Stomach (tissue), 9 donors: ENCODE data around the gene STK36. TPM values are rescaled to one million over a fixed set of nuclear protein-coding genes. Genes with fewer than 3 reads are reported as not detected.

Experiments
- DNase-seq, 2 donors: peaks; one replicate each; pipeline versions ENCODE4 v3.0.0 to v3.0.0-alpha.2; 2013 to 2019
- H3K27ac ChIP-seq, 5 donors: fragments of 200-600 bp in 4 of 5; sonication (generic) in 4 of 5; one replicate each; pipeline ENCODE4 v1.5.1; 2013 to 2019; ENCODE audit warnings: mild to moderate bottlenecking in 1 of 5, moderate library complexity in 1 of 5
- H3K27me3 ChIP-seq, 3 donors: fragments of 200-600 bp; sonication (generic); one replicate each; pipeline ENCODE4 v1.5.1; 2017 to 2019; ENCODE audit warnings: mixed run types in 1 of 3
- H3K36me3 ChIP-seq, 4 donors: fragments of 200-600 bp; sonication (generic); 1 replicate in 3 of 4; 2 replicates in 1 of 4; pipeline ENCODE4 v1.5.1; 2016 to 2019
- H3K4me1 ChIP-seq, 4 donors: fragments of 200-600 bp; sonication (generic); one replicate each; pipeline ENCODE4 v1.5.1; 2016 to 2019
- H3K4me3 ChIP-seq, 4 donors: fragments of 200-600 bp; sonication (generic) in 3 of 4; one replicate each; pipeline ENCODE4 v1.5.1; 2016 to 2019; ENCODE audit warnings: mild to moderate bottlenecking in 1 of 4
- H3K9me3 ChIP-seq, 4 donors: fragments of 200-600 bp; sonication (generic); one replicate each; pipeline ENCODE4 v1.5.1; 2016 to 2019
- EP300 ChIP-seq: sonication (generic); formaldehyde crosslinking; IDR thresholded peaks from one replicate; pipeline ENCODE4 v1.6.1; 2017; ENCODE audit warnings: antibody characterized with exemption
- POLR2A ChIP-seq, 4 donors: fragments of 450-650 bp; IDR thresholded peaks; one replicate each; pipeline ENCODE4 v1.6.1; 2016; ENCODE audit warnings: antibody characterized with exemption in 4 of 4, control low read depth in 2 of 4, mild to moderate bottlenecking in 1 of 4, moderate library complexity in 1 of 4
- POLR2AphosphoS5 ChIP-seq, 3 donors: sonication (generic); formaldehyde crosslinking; IDR thresholded peaks; one replicate each; pipeline ENCODE4 v1.6.1; 2016; ENCODE audit warnings: antibody characterized with exemption in 3 of 3
- WGBS, 5 donors: extraction: QIAGEN DNeasy Blood & Tissue Kit in 3 of 5; methylation state at CpG; one replicate each; pipeline versions ENCODE4 v1.1.5 to v1.1.7; 2013 to 2018; 5-methylcytosine and 5-hydroxymethylcytosine counted together
- intact Hi-C: fragments of 100-400 bp; cut with DNase I; formaldehyde crosslinking; loops from one replicate; pipeline ENCODE4 v1.15.1; 2023; ENCODE audit warnings: low total_unique reads
- polyA plus RNA-seq, 3 donors: library from polyadenylated mRNA; stranded (reverse); fragments of 200-250 nt; gene quantifications; one replicate each; pipeline ENCODE4 v1.2.3, GENCODE V29; 2013
- total RNA-seq, 5 donors: library from RNA; depleted of rRNA; stranded (reverse); fragments of >200 nt; gene quantifications; one replicate each; pipeline versions ENCODE4 v1.1.0 to v1.2.3, GENCODE V29; 2014 to 2016
- TF ChIP-seq, protein P1 (sequence below), 7 experiments: fragments of 450-650 bp in 4 of 7; fragments of 200-600 bp in 3 of 7; sonication (generic) in 3 of 7; IDR thresholded peaks; one replicate each; pipeline ENCODE4 v1.5.1; 2016 to 2019; ENCODE audit warnings: antibody characterized with exemption in 7 of 7, control low read depth in 2 of 7, mild to moderate bottlenecking in 1 of 7
- donor health status: healthy with polysubstance abuse.
- donor health status: Bipolar disorder and iron deficiency.
- donor health status: healthy.

Gene STK36
- total and polyA plus RNA-seq, 8 donors: 3.8 to 253 (median 27.6) TPM

DNA sequence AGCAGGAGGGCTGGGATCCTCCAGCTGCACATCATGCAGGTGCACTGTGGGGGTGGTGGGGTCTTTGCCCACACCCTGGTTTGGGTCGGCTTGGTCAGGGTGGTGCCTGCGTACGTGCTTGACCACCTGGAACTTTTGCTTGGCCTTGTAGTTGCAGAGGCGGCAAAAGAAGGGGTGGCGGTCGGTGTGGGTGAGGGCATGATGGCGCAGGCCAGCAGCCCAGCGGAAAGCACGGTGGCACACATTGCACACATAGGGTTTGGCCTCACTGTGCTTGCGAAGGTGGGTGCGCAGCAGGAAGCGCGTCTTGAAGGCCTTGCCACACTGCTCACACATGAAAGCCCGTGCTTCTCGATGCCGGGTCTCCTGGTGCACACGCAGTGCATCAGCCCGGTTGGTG, 33.5 kb upstream of the STK36 start:
- Histone ChIP-seq H3K27me3 (no peaks in the 10 kb centered on the region), H3K4me3 (no peak overlapping the region), H3K9me3 (no peaks in the 10 kb centered on the region), H3K27ac (no peak overlapping the region), H3K36me3 (peaks cover 85 to 100% (median 99%) of the 10 kb centered on the region in 4 donors), H3K4me1 (no peaks in the 10 kb centered on the region)
- intact Hi-C loops: no loop called here
- no peak for DNase-seq
- TF ChIP-seq, protein P1, sequence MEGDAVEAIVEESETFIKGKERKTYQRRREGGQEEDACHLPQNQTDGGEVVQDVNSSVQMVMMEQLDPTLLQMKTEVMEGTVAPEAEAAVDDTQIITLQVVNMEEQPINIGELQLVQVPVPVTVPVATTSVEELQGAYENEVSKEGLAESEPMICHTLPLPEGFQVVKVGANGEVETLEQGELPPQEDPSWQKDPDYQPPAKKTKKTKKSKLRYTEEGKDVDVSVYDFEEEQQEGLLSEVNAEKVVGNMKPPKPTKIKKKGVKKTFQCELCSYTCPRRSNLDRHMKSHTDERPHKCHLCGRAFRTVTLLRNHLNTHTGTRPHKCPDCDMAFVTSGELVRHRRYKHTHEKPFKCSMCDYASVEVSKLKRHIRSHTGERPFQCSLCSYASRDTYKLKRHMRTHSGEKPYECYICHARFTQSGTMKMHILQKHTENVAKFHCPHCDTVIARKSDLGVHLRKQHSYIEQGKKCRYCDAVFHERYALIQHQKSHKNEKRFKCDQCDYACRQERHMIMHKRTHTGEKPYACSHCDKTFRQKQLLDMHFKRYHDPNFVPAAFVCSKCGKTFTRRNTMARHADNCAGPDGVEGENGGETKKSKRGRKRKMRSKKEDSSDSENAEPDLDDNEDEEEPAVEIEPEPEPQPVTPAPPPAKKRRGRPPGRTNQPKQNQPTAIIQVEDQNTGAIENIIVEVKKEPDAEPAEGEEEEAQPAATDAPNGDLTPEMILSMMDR (IDR thresholded peaks at IDR 0.05): no peak
- TF ChIP-seq EP300 (no peak), POLR2AphosphoS5 (IDR thresholded peaks at IDR 0.05) (no peak), POLR2A (IDR thresholded peaks at IDR 0.05) (no peak)
- 96 to 99% (median 97%) methylated on average over 18 of the region's 18 CpGs for WGBS, 5 donors

DNA sequence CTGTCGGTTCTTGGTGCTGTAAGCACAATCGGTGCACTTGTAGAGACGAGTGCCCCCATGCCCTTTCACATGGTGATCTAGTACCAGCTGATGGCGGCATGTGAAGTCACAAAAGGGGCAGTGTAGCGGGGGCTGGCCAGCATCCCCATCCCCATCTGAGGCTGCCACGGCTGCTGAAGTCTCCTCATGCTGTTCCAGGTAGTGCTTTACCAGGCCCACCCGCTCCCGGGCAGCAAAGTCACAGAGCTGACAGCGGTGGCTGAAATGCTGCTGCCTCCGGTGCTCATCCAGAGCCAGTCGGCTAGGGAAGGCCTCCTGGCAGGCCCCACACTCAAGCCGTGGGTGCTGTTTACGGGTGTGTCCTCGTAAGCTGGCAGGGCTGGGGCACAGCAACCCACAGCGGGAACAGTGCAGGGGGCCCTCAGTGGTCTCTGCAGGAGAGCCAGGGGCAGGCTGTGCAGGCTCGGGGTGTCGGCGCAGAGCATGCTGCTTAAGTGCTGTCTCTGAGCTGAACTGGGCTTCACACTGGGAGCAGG, 29.7 kb upstream of the STK36 start:
- Histone ChIP-seq H3K27me3 (no peaks in the 10 kb centered on the region), H3K4me1 (no peaks in the 10 kb centered on the region), H3K4me3 (no peak overlapping the region), H3K27ac (no peak overlapping the region), H3K36me3 (peaks cover 84 to 99% (median 98%) of the 10 kb centered on the region in 4 donors), H3K9me3 (no peaks in the 10 kb centered on the region)
- WGBS, 5 donors: 88 to 94% (median 92%) methylated on average over 12 to 18 of the region's 18 CpGs
- TF ChIP-seq, protein P1 (IDR thresholded peaks at IDR 0.05): no peak
- TF ChIP-seq POLR2AphosphoS5 (IDR thresholded peaks at IDR 0.05) (no peak), POLR2A (IDR thresholded peaks at IDR 0.05) (no peak), EP300 (no peak)
- intact Hi-C loops: no loop called here
- no peak for DNase-seq

DNA sequence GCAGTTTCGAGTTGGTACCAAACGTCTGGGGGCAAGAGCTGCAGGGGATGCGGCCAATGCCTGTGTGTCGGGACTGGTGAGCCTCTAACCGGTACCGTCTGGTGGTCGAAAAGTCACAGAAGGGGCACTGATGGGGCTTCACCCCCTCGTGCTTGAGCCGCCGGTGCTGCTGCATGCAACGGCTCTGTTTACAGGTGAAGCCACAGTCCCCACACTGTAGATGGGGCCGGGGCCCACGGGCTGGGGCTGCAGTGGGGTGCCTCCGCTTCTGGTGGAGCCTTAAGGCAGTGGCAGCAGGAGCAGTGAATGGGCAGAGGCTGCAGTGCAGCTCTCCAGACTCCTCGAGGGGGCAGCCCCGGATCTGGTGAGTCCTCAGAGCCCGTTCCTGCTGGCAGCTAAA, 29.1 kb upstream of the STK36 start:
- Histone ChIP-seq H3K27me3 (no peaks in the 10 kb centered on the region), H3K9me3 (no peaks in the 10 kb centered on the region), H3K36me3 (peaks cover 83 to 99% (median 98%) of the 10 kb centered on the region in 4 donors), H3K4me1 (no peaks in the 10 kb centered on the region), H3K27ac (no peak overlapping the region), H3K4me3 (no peak overlapping the region)
- DNase-seq: no peak
- 89 to 95% (median 92%) methylated on average over 15 to 17 of the region's 17 CpGs for WGBS, 5 donors
- TF ChIP-seq POLR2A (IDR thresholded peaks at IDR 0.05): no peak
- no peak for TF ChIP-seq POLR2AphosphoS5 (IDR thresholded peaks at IDR 0.05)
- TF ChIP-seq EP300: no peak
- TF ChIP-seq, protein P1 (IDR thresholded peaks at IDR 0.05): no peak
- intact Hi-C loops: no loop called here

DNA sequence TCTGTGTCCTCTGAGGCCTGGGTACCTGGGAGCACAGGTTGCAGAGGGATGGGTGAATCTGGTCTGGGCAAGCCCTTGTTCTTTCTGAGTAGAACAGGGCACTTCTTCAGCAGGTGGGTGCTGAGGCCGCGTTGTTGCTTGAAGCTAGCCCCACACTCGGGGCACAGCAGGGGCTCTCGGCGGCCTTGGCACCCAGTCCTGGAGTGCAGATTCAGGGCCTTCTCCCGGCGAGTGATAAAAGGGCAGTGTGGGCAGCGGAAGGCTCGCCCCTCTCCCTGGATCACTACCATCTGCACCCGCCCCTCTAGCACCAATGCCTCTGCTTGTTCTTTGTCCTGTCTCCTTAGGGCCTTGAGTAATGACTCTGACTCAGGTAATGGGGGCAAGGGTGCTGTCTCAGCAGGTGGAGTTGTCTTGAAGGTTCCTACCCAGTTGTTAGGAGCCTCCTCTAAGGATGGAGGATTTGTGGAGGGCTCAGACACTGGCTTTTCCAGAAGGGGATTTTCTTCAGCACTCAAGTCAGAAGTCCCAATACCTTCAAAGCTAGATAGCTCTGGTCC, 28.1 kb upstream of the STK36 start:
- WGBS, 5 donors: 91 to 97% (median 94%) methylated on average over 10 of the region's 10 CpGs
- intact Hi-C loops: no loop called here
- Histone ChIP-seq H3K27ac (no peak overlapping the region), H3K4me3 (no peak overlapping the region), H3K4me1 (no peaks in the 10 kb centered on the region), H3K9me3 (no peaks in the 10 kb centered on the region), H3K27me3 (no peaks in the 10 kb centered on the region), H3K36me3 (peaks cover 83 to 99% (median 98%) of the 10 kb centered on the region in 4 donors)
- TF ChIP-seq POLR2A (IDR thresholded peaks at IDR 0.05): no peak
- no peak for TF ChIP-seq POLR2AphosphoS5 (IDR thresholded peaks at IDR 0.05)
- TF ChIP-seq, protein P1 (IDR thresholded peaks at IDR 0.05): no peak
- no peak for TF ChIP-seq EP300
- DNase-seq: no peak
